ENCODE results near the gene DYNLT5. TPM values are rescaled to one million over a fixed set of nuclear protein-coding genes. Genes with fewer than 3 reads are reported as not detected.

The DYNLT5 gene
- total and polyA plus RNA-seq, 12 donors = 0.21 to 2.6 (median 0.50) TPM; not detected in 3

- 88 to 100% (median 95%) methylated on average over 1 of the region's 1 CpG for WGBS, 4 donors
- no peak overlapping the region for H3K4me3 ChIP-seq
- intact Hi-C loops (cut with DNase I) = loop anchor here (5.0 to 10.0 kb wide), 4 partner anchors 234 to 444 kb away; no protein-coding TSS in a partner anchor
Measured at GRCh38 chr1:66760506-66760905, 8.2 kb downstream of the DYNLT5 start.

GRCh38 chr1:66761221-66761620 lies 9.0 kb downstream of the DYNLT5 start:
- Histone ChIP-seq H3K36me3 (replicated peaks in 1 of 2) (no peaks in the 10 kb centered on the region), H3K27me3 (no peaks in the 10 kb centered on the region), H3K27ac (no peak overlapping the region), H3K4me3 (no peak overlapping the region), H3K9me3 (replicated peaks in 1 of 3) (no peaks in the 10 kb centered on the region), H3K4me1 (replicated peaks in 1 of 2) (no peaks in the 10 kb centered on the region)
- intact Hi-C loops (cut with DNase I) = loop anchor here (5.0 to 10.0 kb wide), 4 partner anchors 234 to 444 kb away; no protein-coding TSS in a partner anchor
- 72 to 75% (median 74%) methylated on average over 1 to 2 of the region's 2 CpGs for whole genome bisulfite sequencing, 4 donors
- TF ChIP-seq, protein P1, sequence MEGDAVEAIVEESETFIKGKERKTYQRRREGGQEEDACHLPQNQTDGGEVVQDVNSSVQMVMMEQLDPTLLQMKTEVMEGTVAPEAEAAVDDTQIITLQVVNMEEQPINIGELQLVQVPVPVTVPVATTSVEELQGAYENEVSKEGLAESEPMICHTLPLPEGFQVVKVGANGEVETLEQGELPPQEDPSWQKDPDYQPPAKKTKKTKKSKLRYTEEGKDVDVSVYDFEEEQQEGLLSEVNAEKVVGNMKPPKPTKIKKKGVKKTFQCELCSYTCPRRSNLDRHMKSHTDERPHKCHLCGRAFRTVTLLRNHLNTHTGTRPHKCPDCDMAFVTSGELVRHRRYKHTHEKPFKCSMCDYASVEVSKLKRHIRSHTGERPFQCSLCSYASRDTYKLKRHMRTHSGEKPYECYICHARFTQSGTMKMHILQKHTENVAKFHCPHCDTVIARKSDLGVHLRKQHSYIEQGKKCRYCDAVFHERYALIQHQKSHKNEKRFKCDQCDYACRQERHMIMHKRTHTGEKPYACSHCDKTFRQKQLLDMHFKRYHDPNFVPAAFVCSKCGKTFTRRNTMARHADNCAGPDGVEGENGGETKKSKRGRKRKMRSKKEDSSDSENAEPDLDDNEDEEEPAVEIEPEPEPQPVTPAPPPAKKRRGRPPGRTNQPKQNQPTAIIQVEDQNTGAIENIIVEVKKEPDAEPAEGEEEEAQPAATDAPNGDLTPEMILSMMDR (IDR thresholded peaks at IDR 0.05) = no peak
- no peak for TF ChIP-seq POLR2A (IDR thresholded peaks at IDR 0.05)
- peak in 1 of 7 donors; percentile 7 for DNase-seq

More at GRCh38 chr1:66760506-66760905, 8.2 kb downstream of the DYNLT5 start:
- Histone ChIP-seq H3K9me3 (replicated peaks in 1 of 3) (no peaks in the 10 kb centered on the region), H3K27me3 (no peaks in the 10 kb centered on the region), H3K4me1 (replicated peaks in 1 of 2) (no peaks in the 10 kb centered on the region), H3K36me3 (replicated peaks in 1 of 2) (no peaks in the 10 kb centered on the region), H3K27ac (no peak overlapping the region)
- DNase-seq = no peak
- TF ChIP-seq, protein P1 (IDR thresholded peaks at IDR 0.05) = no peak
- no peak for TF ChIP-seq POLR2A (IDR thresholded peaks at IDR 0.05)

GRCh38 chr1:66764994-66765578 lies 12.8 kb downstream of the DYNLT5 start:
- WGBS, 4 donors = 16 to 19% (median 18%) methylated on average over 3 of the region's 3 CpGs
- Histone ChIP-seq H3K27ac (no peak overlapping the region), H3K36me3 (replicated peaks in 1 of 2) (no peaks in the 10 kb centered on the region), H3K4me3 (no peak overlapping the region), H3K4me1 (replicated peaks in 1 of 2) (no peaks in the 10 kb centered on the region), H3K9me3 (replicated peaks in 1 of 3) (no peaks in the 10 kb centered on the region), H3K27me3 (no peaks in the 10 kb centered on the region)
- peak; percentile 20 to 71 (median 51) for DNase-seq
- intact Hi-C loops (cut with DNase I) = loop anchor here (5.0 to 10.0 kb wide), 4 partner anchors 230 to 440 kb away; no protein-coding TSS in a partner anchor
- TF ChIP-seq, protein P1 (IDR thresholded peaks at IDR 0.05) = peak; percentile 56 to 84 (median 74)
- TF ChIP-seq POLR2A (IDR thresholded peaks at IDR 0.05) = no peak

- Histone ChIP-seq H3K4me3 (no peak overlapping the region), H3K27me3 (no peaks in the 10 kb centered on the region), H3K27ac (no peak overlapping the region), H3K9me3 (replicated peaks in 1 of 3) (no peaks in the 10 kb centered on the region), H3K4me1 (replicated peaks in 1 of 2) (no peaks in the 10 kb centered on the region), H3K36me3 (replicated peaks in 1 of 2) (no peaks in the 10 kb centered on the region)
- no peak for DNase-seq
- intact Hi-C loops (cut with DNase I) = loop anchor here (10.0 kb wide), 3 partner anchors 227 to 437 kb away; no protein-coding TSS in a partner anchor
- TF ChIP-seq, protein P1 (IDR thresholded peaks at IDR 0.05) = no peak
- no peak for TF ChIP-seq POLR2A (IDR thresholded peaks at IDR 0.05)
Measured at GRCh38 chr1:66767626-66768025, 15.4 kb downstream of the DYNLT5 start.
